H9 (cell line): ENCODE measurements around the gene TBC1D2. TPM values are rescaled to one million over a fixed set of nuclear protein-coding genes. Genes with fewer than 3 reads are reported as not detected.
A peak's percentile ranks its signal among the peaks of the same experiment; 100 is the strongest.
"Not testable (repeated sequence)": the region's sequence is repeated elsewhere in the genome, so short reads cannot be mapped to it uniquely, and the experiment has no call there.

Experiments used
- DNase-seq: peaks from one replicate; pipeline ENCODE4 v3.0.0-alpha.2; 2017
- H2AFZ ChIP-seq: one replicate; pipeline ENCODE4 v1.6.1; 2013; ENCODE audit warnings: mild to moderate bottlenecking, low read length, control low read depth, moderate library complexity
- H2AK5ac ChIP-seq: 2 replicates; pipeline ENCODE4 v1.6.1; 2013; ENCODE audit warnings: low read length, control low read depth, mixed read lengths; ENCODE audit not compliant: insufficient read length
- H2BK120ac ChIP-seq: one replicate; pipeline ENCODE4 v1.6.1; 2013; ENCODE audit warnings: low read depth, mild to moderate bottlenecking, low read length, control low read depth, inconsistent platforms; ENCODE audit not compliant: poor library complexity, severe bottlenecking
- H2BK12ac ChIP-seq: 2 replicates; pipeline ENCODE4 v1.6.1; 2013; ENCODE audit warnings: low read length, control low read depth, mixed read lengths, low read depth; ENCODE audit not compliant: insufficient read length
- H2BK15ac ChIP-seq: 2 replicates; pipeline ENCODE4 v1.6.1; 2013; ENCODE audit warnings: low read depth, low read length, control low read depth
- H2BK20ac ChIP-seq: one replicate; pipeline ENCODE4 v1.6.1; 2013; ENCODE audit warnings: low read depth, mild to moderate bottlenecking, low read length, control low read depth, inconsistent platforms; ENCODE audit not compliant: poor library complexity, severe bottlenecking
- H2BK5ac ChIP-seq: 2 replicates; pipeline ENCODE4 v1.6.1; 2013; ENCODE audit warnings: low read length, control low read depth, mixed read lengths; ENCODE audit not compliant: insufficient read length
- H3K14ac ChIP-seq: 2 replicates; pipeline ENCODE4 v1.6.1; 2013; ENCODE audit warnings: low read length, control low read depth; ENCODE audit not compliant: insufficient read depth
- H3K18ac ChIP-seq: 2 replicates; pipeline ENCODE4 v1.6.1; 2013; ENCODE audit warnings: low read depth, mild to moderate bottlenecking, mixed read lengths, low read length, control low read depth; ENCODE audit not compliant: insufficient read length
- H3K23ac ChIP-seq: 2 replicates; pipeline ENCODE4 v1.6.1; 2013; ENCODE audit warnings: low read length, control low read depth, mixed read lengths, low read depth; ENCODE audit not compliant: insufficient read length
- H3K23me2 ChIP-seq: 2 replicates; pipeline ENCODE4 v1.6.1; 2013; ENCODE audit warnings: low read depth, mild to moderate bottlenecking, mixed read lengths, low read length, control low read depth; ENCODE audit not compliant: insufficient read length, poor library complexity, severe bottlenecking
- H3K27ac ChIP-seq: 2 replicates; pipeline ENCODE4 v1.5.1; 2013; ENCODE audit warnings: low read length, control low read depth, mixed read lengths, low read depth; ENCODE audit not compliant: insufficient read length
- H3K27me3 ChIP-seq: 2 replicates; pipeline ENCODE4 v1.6.1; 2013; ENCODE audit warnings: low read length, control low read depth, inconsistent platforms; ENCODE audit not compliant: insufficient read depth
- H3K4ac ChIP-seq: 2 replicates; pipeline ENCODE4 v1.6.1; 2013; ENCODE audit warnings: low read depth, mild to moderate bottlenecking, control low read depth, inconsistent platforms, low read length, moderate library complexity
- H3K4me1 ChIP-seq: 2 replicates; pipeline ENCODE4 v1.6.1; 2013; ENCODE audit warnings: low read length, control low read depth, inconsistent platforms; ENCODE audit not compliant: insufficient read depth
- H3K4me2 ChIP-seq: 2 replicates; pipeline ENCODE4 v1.6.1; 2013; ENCODE audit warnings: low read length, control low read depth, mixed read lengths; ENCODE audit not compliant: insufficient read length, insufficient read depth
- H3K56ac ChIP-seq: 2 replicates; pipeline ENCODE4 v1.6.1; 2013; ENCODE audit warnings: low read depth, mild to moderate bottlenecking, mixed read lengths, low read length, control low read depth; ENCODE audit not compliant: insufficient read length
- H3K79me1 ChIP-seq: 2 replicates; pipeline ENCODE4 v1.6.1; 2013; ENCODE audit warnings: low read depth, mild to moderate bottlenecking, moderate library complexity, low read length, control low read depth, inconsistent platforms; ENCODE audit not compliant: insufficient read depth, poor library complexity, severe bottlenecking
- H3K79me2 ChIP-seq: 2 replicates; pipeline ENCODE4 v1.6.1; 2013; ENCODE audit warnings: low read length, control low read depth, inconsistent platforms; ENCODE audit not compliant: insufficient read depth
- H3K9ac ChIP-seq: 2 replicates; pipeline ENCODE4 v1.6.1; 2013; ENCODE audit warnings: low read length, control low read depth, mixed read lengths; ENCODE audit not compliant: insufficient read length; ENCODE audit errors: extremely low read depth
- H3K9me3 ChIP-seq: one replicate; pipeline ENCODE4 v1.6.1; 2013; ENCODE audit warnings: low read depth, low read length, inconsistent platforms; ENCODE audit not compliant: control insufficient read depth
- H3T11ph ChIP-seq: one replicate; pipeline ENCODE4 v1.6.1; 2013; ENCODE audit warnings: mild to moderate bottlenecking, low read length, control low read depth, inconsistent platforms
- H4K20me1 ChIP-seq: one replicate; pipeline ENCODE4 v1.6.1; 2013; ENCODE audit not compliant: control insufficient read depth, insufficient read length, insufficient read depth
- H4K5ac ChIP-seq: 2 replicates; pipeline ENCODE4 v1.6.1; 2013; ENCODE audit warnings: low read depth, mild to moderate bottlenecking, mixed read lengths, low read length, control low read depth; ENCODE audit not compliant: insufficient read length
- H4K8ac ChIP-seq: replicated peaks from 2 replicates; pipeline ENCODE4 v1.6.1; 2013; ENCODE audit warnings: low read length, control low read depth, mixed read lengths, low read depth; ENCODE audit not compliant: insufficient read length
- H4K91ac ChIP-seq: 2 replicates; pipeline ENCODE4 v1.6.1; 2013; ENCODE audit warnings: low read depth, mild to moderate bottlenecking, moderate library complexity, mixed read lengths, low read length, control low read depth; ENCODE audit not compliant: insufficient read length
- H3K27ac Mint-ChIP-seq, 3 experiments: 2 replicates in 2 of 3; 3 replicates in 1 of 3; pipeline ENCODE4 v1.8.0; 2020 to 2021; ENCODE audit warnings: mixed read lengths in 3 of 3, mild to moderate bottlenecking in 1 of 3, moderate library complexity in 1 of 3
- H3K27me3 Mint-ChIP-seq: 2 replicates; pipeline ENCODE4 v1.8.0; 2021; ENCODE audit warnings: low read depth, mild to moderate bottlenecking, moderate library complexity, mixed read lengths
- H3K36me3 Mint-ChIP-seq, 3 experiments: 2 replicates in 2 of 3; 3 replicates in 1 of 3; pipeline ENCODE4 v1.8.0; 2020 to 2021; ENCODE audit warnings: low read depth in 3 of 3, mixed read lengths in 3 of 3; ENCODE audit not compliant: insufficient read depth in 1 of 3
- H3K4me1 Mint-ChIP-seq, 2 experiments: 2 replicates each; pipeline ENCODE4 v1.8.0; 2020; ENCODE audit warnings: mixed read lengths in 2 of 2
- H3K4me3 Mint-ChIP-seq, 2 experiments: 2 replicates in 1 of 2; 3 replicates in 1 of 2; pipeline ENCODE4 v1.8.0; 2020 to 2021; ENCODE audit warnings: mild to moderate bottlenecking in 2 of 2, mixed read lengths in 2 of 2, moderate library complexity in 1 of 2
- H3K9me3 Mint-ChIP-seq, 2 experiments: 2 replicates in 1 of 2; 3 replicates in 1 of 2; pipeline ENCODE4 v1.8.0; 2020; ENCODE audit warnings: mild to moderate bottlenecking in 2 of 2, mixed read lengths in 2 of 2, moderate library complexity in 1 of 2
- CTCF ChIP-seq: fragments of 200-600 bp; sonication (generic); conservative IDR thresholded peaks from 3 replicates; pipeline ENCODE4 v1.8.0; 2021; ENCODE audit warnings: antibody characterized with exemption, mild to moderate bottlenecking
- WGBS: extraction: QIAGEN DNeasy Blood & Tissue Kit; methylation state at CpG from one replicate; pipeline ENCODE4 v1.1.7; 2013; ENCODE audit warnings: missing lambda C conversion rate, low lambda C conversion rate, mixed read lengths; ENCODE audit not compliant: insufficient read length; ENCODE audit errors: extremely low coverage; 5-methylcytosine and 5-hydroxymethylcytosine counted together
- total RNA-seq: library from RNA; stranded (reverse); gene quantifications from 2 replicates; pipeline ENCODE4 v1.2.1, GENCODE V29; 2021

Gene TBC1D2
- total RNA-seq, 1 experiment from 2014 or later: 2.9 TPM

GRCh38 chr9:98175028-98175569, 80.3 kb downstream of the TBC1D2 start:
- no peaks in the 10 kb centered on the region for H3K27me3 Mint-ChIP-seq
- TF ChIP-seq CTCF: no peak
- Histone ChIP-seq H3K4ac (no peak overlapping the region), H3K79me2 (peaks cover 1% of the 10 kb centered on the region; the same call in 1 of the 2 replicates), H4K5ac (no peak overlapping the region), H3K4me1 (peaks cover 7% of the 10 kb centered on the region; the same call in 1 of the 2 replicates), H3K14ac (no peak overlapping the region; the same call in 1 of the 2 replicates), H3K79me1 (no peaks in the 10 kb centered on the region), H3T11ph (no peak overlapping the region), H2BK15ac (no peak overlapping the region), H2BK20ac (no peak overlapping the region), H2BK5ac (no peak overlapping the region), H3K27ac (no peak overlapping the region), H3K4me2 (no peak overlapping the region), H3K27me3 (no peaks in the 10 kb centered on the region), H3K18ac (no peak overlapping the region), H2BK120ac (no peak overlapping the region), H4K20me1 (no peaks in the 10 kb centered on the region), H4K91ac (no peak overlapping the region), H2BK12ac (no peak overlapping the region), H3K56ac (no peak overlapping the region), H2AK5ac (no peak overlapping the region), H2AFZ (no peak overlapping the region), H3K23me2 (no peaks in the 10 kb centered on the region), H3K23ac (no peak overlapping the region), H3K9me3 (no peaks in the 10 kb centered on the region), H3K9ac (no peak overlapping the region), H4K8ac (no peak overlapping the region)
- no peaks in the 10 kb centered on the region for H3K9me3 Mint-ChIP-seq
- no CpG with 5 or more reads among the region's 6 CpGs for WGBS
- H3K4me3 Mint-ChIP-seq: no peak overlapping the region
- H3K4me1 Mint-ChIP-seq: peaks cover 41 to 48% of the 10 kb centered on the region in 2 experiments
- H3K27ac Mint-ChIP-seq: peak overlapping the region in 1 of 3 experiments; percentile 53; a peak in 1 of 7 replicates
- no peak for DNase-seq
- no peaks in the 10 kb centered on the region; a peak in 1 of 7 replicates for H3K36me3 Mint-ChIP-seq

GRCh38 chr9:98174502-98174918, 80.9 kb downstream of the TBC1D2 start:
- not testable (repeated sequence) for H3T11ph ChIP-seq, DNase-seq, H2AK5ac ChIP-seq, H2BK15ac ChIP-seq, H3K36me3 Mint-ChIP-seq, H2BK20ac ChIP-seq, H3K23me2 ChIP-seq, H3K18ac ChIP-seq, H3K27ac ChIP-seq, H3K4me2 ChIP-seq, H4K20me1 ChIP-seq, H3K14ac ChIP-seq, H3K79me1 ChIP-seq, H4K5ac ChIP-seq, H3K9me3 Mint-ChIP-seq, H3K27me3 Mint-ChIP-seq, H2BK12ac ChIP-seq, H3K79me2 ChIP-seq, H3K9me3 ChIP-seq, H2BK5ac ChIP-seq, H4K91ac ChIP-seq, H3K4ac ChIP-seq, H3K4me3 Mint-ChIP-seq, H3K27me3 ChIP-seq, H3K27ac Mint-ChIP-seq, H2AFZ ChIP-seq, H2BK120ac ChIP-seq, H3K23ac ChIP-seq, H4K8ac ChIP-seq, H3K9ac ChIP-seq, H3K56ac ChIP-seq
- H3K4me1 ChIP-seq: peaks cover 11% of the 10 kb centered on the region; the same call in 1 of the 2 replicates
- peaks cover 47 to 54% of the 10 kb centered on the region in 2 experiments for H3K4me1 Mint-ChIP-seq
- WGBS: no CpG with 5 or more reads among the region's 5 CpGs
